Measurements from ENCODE around the gene LYST.
"Not testable (repeated sequence)": the region's sequence is repeated elsewhere in the genome, so short reads cannot be mapped to it uniquely, and the experiment has no call there.

The LYST gene

DNA sequence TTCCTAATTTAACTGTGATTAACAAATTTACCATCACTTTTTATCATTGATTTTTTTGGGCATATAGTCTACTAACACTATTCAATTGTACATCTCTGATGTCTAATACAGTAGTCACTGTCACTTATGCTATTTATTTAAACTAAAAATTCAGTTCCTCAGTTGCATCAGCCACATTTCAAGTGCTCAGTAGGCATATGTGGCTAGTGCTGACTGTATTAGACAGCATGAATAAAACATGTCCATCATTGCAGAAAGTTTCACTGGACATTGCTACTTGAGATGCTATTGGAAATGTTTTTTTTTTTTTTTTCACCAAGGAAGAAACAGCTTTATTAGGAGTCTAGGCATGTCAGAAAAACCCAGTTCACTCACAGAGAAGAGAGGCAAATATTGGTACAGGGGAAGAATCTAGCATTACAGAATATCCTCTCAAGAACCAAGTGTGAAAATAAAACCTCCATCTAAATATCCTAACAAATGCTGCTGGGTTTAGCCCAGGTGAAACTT lies 109.1 kb downstream of the LYST start:
- no peak for DNase-seq (ENCODE audit: low read depth)

DNA sequence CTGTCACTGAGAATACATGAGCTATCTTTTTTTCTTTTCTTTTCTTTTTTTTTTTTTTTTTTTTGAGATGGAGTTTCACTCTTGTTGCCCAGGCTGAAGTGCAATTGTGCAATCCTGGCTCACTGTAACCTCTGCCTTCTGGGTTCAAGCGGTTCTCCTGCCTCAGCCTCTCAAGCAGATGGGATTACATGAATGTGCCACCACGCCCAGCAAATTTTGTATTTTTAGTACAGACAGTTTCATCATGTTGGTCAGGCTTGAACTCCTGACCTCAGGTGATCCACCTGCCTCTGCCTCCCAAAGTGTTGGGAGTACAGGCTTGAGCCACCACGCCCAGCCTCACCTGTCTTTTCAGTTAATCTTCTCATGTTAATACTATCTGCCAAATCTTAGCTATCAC lies 112.5 kb downstream of the LYST start:
- DNase-seq (ENCODE audit: low read depth) = not testable (repeated sequence)

GRCh38 chr1:235749755-235750300 lies 116.9 kb downstream of the LYST start:
- no peak for DNase-seq (ENCODE audit: low read depth)

DNA sequence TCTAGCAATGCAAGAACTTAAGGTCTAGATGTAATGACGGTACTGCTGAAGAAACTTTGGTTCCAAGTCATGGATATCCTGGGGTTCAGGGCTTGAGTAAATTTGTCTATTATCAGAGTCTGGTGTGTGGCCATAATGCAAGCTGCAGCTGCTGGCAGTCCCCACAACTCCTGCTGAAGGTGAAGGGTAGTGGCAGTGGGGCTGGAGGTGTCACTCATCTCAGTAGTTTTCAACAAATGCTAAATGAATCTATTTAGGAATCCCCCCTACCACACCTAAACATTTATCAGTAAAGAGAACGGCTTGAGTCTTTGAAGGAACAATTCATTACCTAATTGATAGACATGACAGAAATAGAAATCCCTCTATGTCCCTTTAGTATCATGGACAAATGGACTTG lies 118.0 kb downstream of the LYST start:
- no peak for DNase-seq (ENCODE audit: low read depth)

DNA sequence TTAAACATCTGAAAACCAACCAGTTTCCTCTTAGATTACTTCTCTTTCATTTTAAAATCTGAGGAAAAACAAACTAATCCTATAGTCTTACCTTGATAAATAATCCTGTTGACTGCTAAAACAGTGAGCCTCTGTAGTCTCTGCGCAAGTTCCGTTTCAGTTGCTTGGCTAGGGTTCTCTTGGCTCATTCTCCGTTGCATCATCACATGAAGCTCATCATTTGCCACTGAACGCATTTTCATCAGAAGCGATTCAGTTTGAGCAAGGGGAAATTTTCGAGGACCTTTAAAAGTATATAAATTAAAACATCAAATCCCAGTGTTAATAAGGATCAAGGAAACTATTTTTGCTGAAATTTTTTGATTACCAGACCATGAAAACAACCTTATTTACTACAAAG lies 120.5 kb downstream of the LYST start:
- DNase-seq (ENCODE audit: low read depth) = no peak

GRCh38 chr1:235745503-235746136 lies 121.1 kb downstream of the LYST start:
- no peak for DNase-seq (ENCODE audit: low read depth)

DNA sequence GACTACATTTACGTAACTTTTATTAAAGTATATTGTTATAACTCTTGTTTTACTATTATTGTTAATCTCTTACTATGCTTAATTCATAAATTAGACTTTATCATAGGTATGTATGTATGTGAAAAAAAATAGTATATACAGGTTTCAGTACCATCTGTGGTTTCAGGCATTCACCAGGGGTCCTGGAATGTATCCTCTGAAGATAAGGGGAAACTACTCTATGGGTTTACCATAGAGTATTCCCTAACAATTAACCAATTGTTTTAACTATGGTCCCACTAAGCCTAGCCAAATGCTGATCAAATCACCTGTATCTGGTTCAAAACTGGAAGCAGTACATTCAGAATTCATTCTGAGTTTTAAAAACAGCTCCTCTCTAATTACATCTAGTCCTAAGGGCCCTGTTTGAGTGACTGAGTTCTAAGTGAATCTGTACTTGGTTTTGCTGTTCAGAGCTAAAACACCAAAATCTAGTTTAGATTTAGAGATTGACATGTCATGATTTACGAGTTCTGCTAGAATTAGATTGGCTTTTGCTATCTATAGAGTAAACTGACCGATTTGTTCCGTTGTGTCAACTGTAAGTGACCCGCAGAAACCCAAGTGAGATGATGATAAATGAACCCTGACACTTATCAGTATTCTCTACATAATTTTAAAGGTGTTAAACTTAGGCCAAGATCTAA lies 123.6 kb downstream of the LYST start:
- DNase-seq (ENCODE audit: low read depth) = no peak

DNA sequence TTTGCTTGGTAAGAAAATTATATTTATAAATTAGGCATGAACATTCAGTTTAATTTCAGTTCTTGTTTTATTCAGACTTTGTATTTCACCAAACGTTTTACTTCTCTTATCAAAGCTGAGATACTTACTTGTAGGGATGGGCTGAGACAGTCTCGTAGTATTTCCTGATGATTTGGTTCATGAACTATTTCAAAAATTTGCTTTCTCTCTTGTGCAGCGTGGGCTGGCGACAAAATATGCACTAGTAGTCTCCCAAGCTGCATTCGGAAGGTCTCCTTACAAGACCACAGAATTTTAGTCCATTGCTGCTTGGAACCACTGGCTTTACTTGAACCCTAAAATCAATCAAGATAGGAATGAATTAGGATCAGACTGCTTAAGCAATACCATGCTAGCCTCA lies 125.4 kb downstream of the LYST start:
- peak; percentile 22 for DNase-seq (ENCODE audit: low read depth)

DNA sequence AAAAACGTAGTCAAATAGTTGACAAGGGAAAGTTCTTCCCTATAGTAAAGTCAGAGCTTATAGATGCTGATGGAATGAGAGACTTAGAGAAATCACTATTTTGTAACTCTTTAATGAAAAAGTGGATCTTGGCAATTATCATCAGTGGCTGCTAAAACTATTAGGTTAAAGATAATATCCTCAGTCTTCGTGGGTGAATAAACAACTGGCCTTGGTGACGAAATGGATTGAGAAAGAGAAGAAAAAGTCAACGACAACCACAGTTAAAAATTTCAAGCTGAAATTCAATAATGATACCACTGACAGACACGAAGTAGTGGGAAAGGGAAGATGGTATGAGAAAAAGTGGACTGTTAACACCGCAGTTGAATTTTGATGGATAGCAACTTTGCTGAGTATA lies 127.1 kb downstream of the LYST start:
- no peak for DNase-seq (ENCODE audit: low read depth)

DNA sequence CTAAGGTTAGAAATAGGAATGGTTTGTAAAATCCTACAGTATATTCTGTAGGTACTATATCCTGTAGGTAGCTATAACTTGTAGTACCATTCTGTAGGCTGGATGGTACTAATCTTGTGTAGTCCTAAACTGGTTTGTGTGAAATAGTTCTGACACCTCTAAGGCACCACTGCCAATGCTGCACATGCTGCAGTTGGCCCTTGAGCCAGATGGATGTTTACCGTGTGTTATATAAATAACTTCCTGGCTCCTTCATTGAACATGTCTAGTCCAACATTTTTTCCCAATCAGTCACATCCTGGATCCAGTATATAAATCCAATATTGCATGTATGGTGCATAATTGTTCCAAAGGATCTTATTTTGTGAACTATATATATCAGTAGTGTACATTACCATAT lies 127.6 kb downstream of the LYST start:
- peak; percentile 15 for DNase-seq (ENCODE audit: low read depth)

DNA sequence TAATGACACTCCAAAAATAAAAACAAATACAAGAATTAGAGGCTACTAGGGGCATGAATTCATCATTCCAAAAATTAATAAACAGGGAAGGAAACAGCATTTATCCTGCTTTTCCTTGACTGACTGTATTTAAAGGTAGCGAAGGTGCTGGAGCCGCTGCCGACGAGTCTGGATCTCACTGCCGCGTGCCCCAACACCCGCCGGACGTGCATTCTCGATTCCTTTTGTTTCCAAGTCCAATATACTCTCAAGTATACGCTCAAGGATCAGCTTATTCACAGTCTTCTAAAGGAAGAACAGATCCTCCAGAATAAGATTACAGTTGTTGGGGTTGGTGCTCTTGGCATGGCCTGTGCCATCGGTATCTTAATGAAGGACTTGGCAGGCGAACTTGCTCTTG lies 129.0 kb downstream of the LYST start:
- DNase-seq (ENCODE audit: low read depth) = no peak

GRCh38 chr1:235736263-235736662 lies 130.4 kb downstream of the LYST start:
- no peak for DNase-seq (ENCODE audit: low read depth)

DNA sequence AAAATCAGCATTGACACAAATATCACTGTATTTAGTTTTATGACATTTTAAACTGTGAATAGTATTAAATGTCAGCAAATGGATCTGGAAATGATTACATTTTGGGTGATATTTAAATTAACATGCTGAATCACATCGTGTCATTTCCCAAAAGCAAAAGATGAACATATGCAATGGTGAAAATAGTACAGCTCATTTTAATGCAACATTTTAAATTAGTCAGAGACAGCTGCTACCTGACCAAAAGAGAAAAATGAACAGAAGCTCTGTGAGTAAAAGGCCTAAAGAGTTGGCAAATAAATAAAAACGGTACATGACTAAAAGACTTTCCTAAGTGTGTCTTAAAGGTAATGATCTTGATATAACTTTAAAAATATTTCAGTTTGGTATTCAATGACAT lies 131.1 kb downstream of the LYST start:
- DNase-seq (ENCODE audit: low read depth) = no peak

- no peak for DNase-seq (ENCODE audit: low read depth)
Measured at GRCh38 chr1:235734335-235734734, 132.4 kb downstream of the LYST start.

DNA sequence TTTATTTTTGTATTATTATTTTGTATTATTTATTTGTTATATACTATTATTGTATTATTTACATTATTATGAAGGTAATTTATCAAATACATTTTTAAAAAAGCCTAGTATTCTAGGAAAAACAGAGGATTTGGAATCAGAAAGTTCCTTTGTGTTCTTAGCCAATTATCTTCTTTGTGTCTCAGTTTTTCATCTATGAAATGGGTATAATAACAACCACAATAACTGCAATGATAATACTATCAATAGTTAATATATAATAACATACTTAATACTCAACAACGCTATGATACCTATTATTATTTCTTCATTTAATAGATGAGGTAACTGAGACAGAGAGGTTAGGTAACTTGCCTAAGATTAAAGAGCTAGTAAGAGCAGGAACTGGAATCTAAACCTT lies 136.7 kb downstream of the LYST start:
- DNase-seq (ENCODE audit: low read depth) = no peak

GRCh38 chr1:235726557-235726956 lies 140.1 kb downstream of the LYST start:
- DNase-seq (ENCODE audit: low read depth) = no peak

GRCh38 chr1:235725434-235725833 lies 141.3 kb downstream of the LYST start:
- DNase-seq (ENCODE audit: low read depth) = no peak

- DNase-seq (ENCODE audit: low read depth) = no peak
Measured at GRCh38 chr1:235724730-235725129, 142.0 kb downstream of the LYST start.

DNA sequence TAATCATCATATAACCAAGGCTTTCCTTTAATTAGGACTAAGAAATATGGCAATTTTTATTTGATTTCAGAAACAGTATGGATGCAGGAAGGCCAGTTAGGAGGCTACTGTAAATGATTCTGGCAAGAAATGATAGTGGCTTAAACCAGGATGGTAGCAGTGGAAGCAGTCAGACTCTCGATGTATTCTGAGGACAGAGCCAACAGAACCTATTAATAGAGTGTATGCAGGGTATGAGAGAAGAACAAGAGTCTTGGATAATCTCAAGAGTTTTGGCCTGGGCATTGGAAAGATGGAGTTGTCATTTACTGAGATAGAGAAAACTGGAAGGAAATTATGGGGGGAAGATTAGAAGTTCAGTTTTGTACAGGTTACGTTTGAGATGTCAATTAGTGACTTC lies 143.8 kb downstream of the LYST start:
- no peak for DNase-seq (ENCODE audit: low read depth)

- no peak for DNase-seq (ENCODE audit: low read depth)
Measured at GRCh38 chr1:235721982-235722381, 144.7 kb downstream of the LYST start.

DNA sequence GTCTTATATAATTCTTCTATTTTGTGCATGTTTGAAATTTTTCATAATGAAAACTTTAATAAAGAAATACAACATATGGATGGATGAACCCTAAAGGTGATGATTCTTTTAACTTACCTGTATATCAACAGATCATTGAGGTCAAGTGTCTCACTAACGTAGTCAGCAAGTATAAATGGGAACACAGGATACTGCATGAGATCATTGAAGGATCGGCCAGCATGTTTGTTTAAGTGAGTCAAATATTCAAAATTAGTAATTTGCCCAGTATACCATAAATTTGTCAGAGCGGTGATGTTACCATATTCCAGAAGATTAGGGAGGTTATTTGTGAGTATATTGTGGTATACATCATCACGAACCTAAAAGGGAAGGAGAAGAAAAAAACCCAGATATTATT lies 146.2 kb downstream of the LYST start:
- no peak for DNase-seq (ENCODE audit: low read depth)

DNA sequence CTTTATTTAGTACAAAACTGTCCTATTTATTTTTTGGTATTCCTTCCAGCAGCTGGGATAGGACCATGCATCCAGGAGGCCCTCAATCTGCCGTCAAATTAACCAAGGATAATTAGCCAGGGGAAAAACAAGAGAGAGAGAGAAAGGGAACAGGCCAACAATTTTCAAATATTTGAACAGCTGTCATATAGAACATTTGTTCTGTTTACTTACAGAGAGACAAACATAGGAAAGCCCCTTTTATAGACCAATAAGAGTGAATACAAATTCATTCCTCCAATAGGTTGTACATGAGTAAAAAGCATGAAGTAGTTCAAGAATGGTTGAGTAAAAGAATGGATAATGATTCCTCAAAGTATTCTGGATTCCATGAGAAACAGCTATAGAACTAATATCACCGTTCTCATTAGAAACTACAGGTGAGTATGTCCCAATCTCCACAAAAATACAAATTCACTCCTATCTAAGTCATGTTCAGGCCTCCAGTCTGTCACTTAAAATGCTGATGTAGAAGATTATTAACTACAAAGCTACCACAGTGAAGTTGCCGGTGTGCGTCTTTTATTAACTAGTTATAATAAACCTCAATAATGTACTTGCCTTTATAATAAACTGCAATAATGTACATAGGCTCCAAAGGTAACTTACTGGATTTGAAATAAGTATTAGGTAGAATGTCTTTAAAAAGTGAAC lies 152.4 kb downstream of the LYST start:
- DNase-seq (ENCODE audit: low read depth) = no peak

DNA sequence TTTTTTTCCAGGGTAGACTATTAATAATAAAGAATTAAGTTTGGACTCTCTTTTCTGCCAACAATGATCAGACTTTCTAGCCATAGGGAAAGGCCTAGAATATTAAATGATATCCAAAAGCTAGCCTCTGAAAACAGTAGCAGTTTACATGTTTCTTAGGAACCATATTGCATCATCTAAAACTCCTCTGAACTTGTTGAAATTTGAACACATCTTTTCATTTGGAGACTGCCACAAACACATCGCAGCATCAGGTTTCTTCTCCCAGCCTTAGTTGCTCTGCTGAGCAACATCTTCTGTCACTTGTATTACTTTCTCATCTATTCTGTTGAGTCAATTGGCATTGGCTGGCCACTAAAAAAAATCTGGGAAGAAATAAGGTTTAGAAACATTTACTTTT lies 153.9 kb downstream of the LYST start:
- no peak for DNase-seq (ENCODE audit: low read depth)

Measured in GM04504 (cell line).